ENCODE measurements around the gene LEMD3. TPM values are rescaled to one million over a fixed set of nuclear protein-coding genes. Genes with fewer than 3 reads are reported as not detected.

The LEMD3 gene
- total RNA-seq, 6 donors from 2014 or later: 30.3 to 94.3 (median 49.3) TPM

GRCh38 chr12:65187665-65188064, 18.3 kb downstream of the LEMD3 start:
- no peak for ATAC-seq (ENCODE audit: low FRiP score in 2 of 2)
- no peaks in the 10 kb centered on the region for H3K27me3 ChIP-seq
- H3K4me1 ChIP-seq: peaks cover 2 to 27% (median 14%) of the 10 kb centered on the region in 4 donors

DNA sequence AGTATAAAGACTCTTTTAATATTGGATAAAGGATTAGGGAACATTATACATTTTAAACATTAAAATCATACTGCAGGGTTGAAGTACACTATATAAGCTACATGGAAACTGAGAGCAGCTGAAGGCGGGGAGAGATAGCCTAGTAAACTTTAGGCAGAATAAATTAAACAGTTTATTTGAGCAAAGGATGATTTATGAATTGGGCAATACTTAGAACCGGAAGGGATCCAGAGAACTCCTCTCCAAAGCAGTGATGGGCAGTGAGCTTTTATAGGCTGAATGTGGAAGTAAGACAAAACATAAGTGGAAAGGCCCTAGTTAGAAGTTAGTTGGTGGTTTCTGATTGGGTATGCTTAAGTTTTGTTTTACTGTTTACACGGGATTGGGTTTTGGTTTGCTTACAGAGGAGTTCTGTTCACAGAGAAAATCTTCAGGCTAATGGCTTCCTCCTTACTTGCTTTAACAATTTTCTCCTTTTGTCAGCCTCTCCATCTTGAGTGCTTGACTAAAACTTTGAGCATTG, 18.9 kb downstream of the LEMD3 start:
- Histone ChIP-seq H3K4me1 (peaks cover 8 to 32% (median 16%) of the 10 kb centered on the region in 4 donors), H3K36me3 (no peaks in the 10 kb centered on the region), H3K9me3 (no peaks in the 10 kb centered on the region), H3K27me3 (no peaks in the 10 kb centered on the region), H3K4me3 (no peak overlapping the region), H3K27ac (no peak overlapping the region)
- ATAC-seq (ENCODE audit: low FRiP score in 2 of 2) (no peak), DNase-seq (no peak)
- TF ChIP-seq POLR2A (IDR thresholded peaks at IDR 0.05): no peak
- 53 to 57% methylated on average over 3 of the region's 3 CpGs for WGBS, 2 donors

More at GRCh38 chr12:65187665-65188064, 18.3 kb downstream of the LEMD3 start:
- H3K36me3 ChIP-seq: no peaks in the 10 kb centered on the region
- H3K9me3 ChIP-seq: no peaks in the 10 kb centered on the region
- no peak overlapping the region for H3K27ac ChIP-seq
- H3K4me3 ChIP-seq: no peak overlapping the region
- TF ChIP-seq POLR2A (IDR thresholded peaks at IDR 0.05) (no peak), EP300 (IDR thresholded peaks at IDR 0.05) (no peak), POLR2AphosphoS5 (IDR thresholded peaks at IDR 0.05) (no peak)
- TF ChIP-seq, protein P1, sequence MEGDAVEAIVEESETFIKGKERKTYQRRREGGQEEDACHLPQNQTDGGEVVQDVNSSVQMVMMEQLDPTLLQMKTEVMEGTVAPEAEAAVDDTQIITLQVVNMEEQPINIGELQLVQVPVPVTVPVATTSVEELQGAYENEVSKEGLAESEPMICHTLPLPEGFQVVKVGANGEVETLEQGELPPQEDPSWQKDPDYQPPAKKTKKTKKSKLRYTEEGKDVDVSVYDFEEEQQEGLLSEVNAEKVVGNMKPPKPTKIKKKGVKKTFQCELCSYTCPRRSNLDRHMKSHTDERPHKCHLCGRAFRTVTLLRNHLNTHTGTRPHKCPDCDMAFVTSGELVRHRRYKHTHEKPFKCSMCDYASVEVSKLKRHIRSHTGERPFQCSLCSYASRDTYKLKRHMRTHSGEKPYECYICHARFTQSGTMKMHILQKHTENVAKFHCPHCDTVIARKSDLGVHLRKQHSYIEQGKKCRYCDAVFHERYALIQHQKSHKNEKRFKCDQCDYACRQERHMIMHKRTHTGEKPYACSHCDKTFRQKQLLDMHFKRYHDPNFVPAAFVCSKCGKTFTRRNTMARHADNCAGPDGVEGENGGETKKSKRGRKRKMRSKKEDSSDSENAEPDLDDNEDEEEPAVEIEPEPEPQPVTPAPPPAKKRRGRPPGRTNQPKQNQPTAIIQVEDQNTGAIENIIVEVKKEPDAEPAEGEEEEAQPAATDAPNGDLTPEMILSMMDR (IDR thresholded peaks at IDR 0.05): no peak
- DNase-seq: no peak

DNA sequence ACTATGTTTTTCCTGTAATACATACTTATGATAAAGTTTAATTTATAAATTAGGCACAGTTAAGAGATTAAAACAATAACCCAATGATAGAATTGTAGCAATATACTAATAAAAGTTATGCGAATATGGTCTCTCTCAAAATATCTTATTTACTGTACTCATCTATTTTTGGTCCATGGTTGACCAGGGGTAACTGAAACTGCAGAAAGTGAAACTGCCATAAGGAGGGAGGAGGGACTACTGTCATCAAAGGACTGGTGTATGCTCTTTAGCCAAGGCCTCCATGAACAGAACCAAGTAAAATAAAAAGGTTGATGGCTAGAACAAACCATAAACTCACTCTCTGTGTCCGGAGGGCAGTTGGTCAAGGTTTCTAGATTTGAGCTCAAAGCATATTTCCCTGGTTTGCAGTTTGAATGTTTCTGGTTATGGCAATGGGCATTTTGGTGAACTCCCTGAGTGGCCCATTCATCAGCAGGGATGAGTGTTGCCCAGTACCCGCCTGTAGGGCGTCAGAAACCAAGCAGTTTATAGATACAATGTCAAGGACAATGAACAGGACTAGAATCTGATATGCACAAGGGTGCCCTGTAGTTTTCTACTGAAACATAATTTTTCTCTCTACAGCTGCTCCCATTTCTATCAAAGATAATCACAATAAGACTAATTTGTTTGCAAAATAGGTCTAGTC, 19.8 kb downstream of the LEMD3 start:
- no peaks in the 10 kb centered on the region for H3K9me3 ChIP-seq
- TF ChIP-seq POLR2A (IDR thresholded peaks at IDR 0.05): no peak
- no peak for TF ChIP-seq POLR2AphosphoS5 (IDR thresholded peaks at IDR 0.05)
- TF ChIP-seq, protein P1 (IDR thresholded peaks at IDR 0.05): no peak
- no peak for TF ChIP-seq EP300 (IDR thresholded peaks at IDR 0.05)
- DNase-seq (no peak), ATAC-seq (ENCODE audit: low FRiP score in 2 of 2) (no peak)
- no peak overlapping the region for H3K4me3 ChIP-seq
- H3K36me3 ChIP-seq: no peaks in the 10 kb centered on the region
- H3K27ac ChIP-seq: no peak overlapping the region
- H3K27me3 ChIP-seq: no peaks in the 10 kb centered on the region
- 92 to 93% methylated on average over 4 of the region's 4 CpGs for WGBS, 2 donors
- peaks cover 8 to 32% (median 16%) of the 10 kb centered on the region in 4 donors for H3K4me1 ChIP-seq

DNA sequence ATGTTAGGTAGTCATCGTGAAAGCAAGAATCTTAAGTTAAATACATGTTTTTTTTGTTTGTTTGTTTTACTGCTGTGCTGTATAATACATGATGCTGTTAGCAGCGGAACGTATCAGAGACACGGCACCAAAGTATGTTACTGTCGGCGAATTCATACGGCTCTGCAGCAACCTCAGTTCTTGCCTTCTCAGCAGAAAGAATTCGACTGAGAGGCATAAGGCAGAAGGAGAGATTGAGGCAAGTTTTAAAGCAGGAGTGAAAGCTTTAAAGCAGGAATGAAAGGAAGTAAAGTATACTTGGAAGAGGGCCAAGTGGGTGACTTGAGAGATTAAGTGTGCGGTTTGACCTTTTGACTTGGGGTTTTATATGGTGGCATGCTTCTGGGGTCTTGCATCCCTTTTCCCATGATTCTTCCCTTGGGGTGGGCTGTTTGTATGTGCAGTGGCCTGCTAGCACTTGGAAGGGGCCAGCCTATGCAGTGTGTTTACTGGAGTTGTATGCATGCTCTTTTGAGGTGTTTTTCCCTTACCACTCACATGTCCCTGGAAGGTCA, 23.7 kb downstream of the LEMD3 start:
- no peaks in the 10 kb centered on the region for H3K36me3 ChIP-seq
- no peaks in the 10 kb centered on the region for H3K9me3 ChIP-seq
- no peak overlapping the region for H3K4me3 ChIP-seq
- ATAC-seq (ENCODE audit: low FRiP score in 2 of 2) (no peak), DNase-seq (no peak)
- peaks cover 5 to 29% (median 12%) of the 10 kb centered on the region in 4 donors for H3K4me1 ChIP-seq
- no peak overlapping the region for H3K27ac ChIP-seq
- H3K27me3 ChIP-seq: no peaks in the 10 kb centered on the region
- no peak for TF ChIP-seq POLR2AphosphoS5 (IDR thresholded peaks at IDR 0.05)
- no peak for TF ChIP-seq POLR2A (IDR thresholded peaks at IDR 0.05)
- 52 to 60% methylated on average over 9 of the region's 9 CpGs for WGBS, 2 donors

GRCh38 chr12:65194949-65195348, 25.6 kb downstream of the LEMD3 start:
- ATAC-seq (ENCODE audit: low FRiP score in 2 of 2) (no peak), DNase-seq (no peak)
- Histone ChIP-seq H3K4me1 (peaks cover 6 to 14% (median 12%) of the 10 kb centered on the region in 4 donors), H3K36me3 (no peaks in the 10 kb centered on the region), H3K27me3 (no peaks in the 10 kb centered on the region), H3K27ac (no peak overlapping the region), H3K4me3 (no peak overlapping the region), H3K9me3 (no peaks in the 10 kb centered on the region)
- WGBS, 2 donors: 87 to 96% methylated on average over 4 of the region's 4 CpGs
- TF ChIP-seq EP300 (IDR thresholded peaks at IDR 0.05): no peak
- TF ChIP-seq, protein P1 (IDR thresholded peaks at IDR 0.05): no peak
- no peak for TF ChIP-seq POLR2AphosphoS5 (IDR thresholded peaks at IDR 0.05)
- TF ChIP-seq POLR2A (IDR thresholded peaks at IDR 0.05): no peak
